HL-60/S4 (cell line): Measurements from ENCODE around the gene CLMN.

ENCODE experiments used
- in situ Hi-C: fragments of 300-500 bp; cut with MboI; formaldehyde crosslinking; loops from 2 replicates; pipeline ENCODE4 v1.14.3; 2022; ENCODE audit warnings: low sequenced_read_pairs

Gene CLMN

DNA sequence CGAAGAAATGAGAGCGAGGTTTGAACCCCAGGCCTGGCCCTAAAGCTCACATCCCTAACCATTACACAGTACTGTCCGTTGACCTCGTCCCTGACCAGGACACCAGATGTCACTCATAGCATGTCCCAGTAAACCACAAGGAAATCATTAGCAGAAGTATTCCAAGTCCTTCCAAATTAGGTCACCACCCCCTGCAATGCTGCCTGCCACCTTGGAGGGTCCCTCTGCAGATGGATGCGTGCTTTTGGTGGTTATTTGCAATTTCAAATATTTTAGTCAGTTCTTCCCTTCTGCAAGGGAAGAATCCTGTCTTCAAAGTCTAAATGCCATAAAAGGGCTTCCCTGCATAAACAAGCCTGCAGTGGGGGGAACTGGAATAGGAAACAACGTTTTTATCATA, 71.3 kb downstream of the CLMN start:
- in situ Hi-C loops, result no loop called here

GRCh38 chr14:95246870-95247269, 72.8 kb downstream of the CLMN start:
- in situ Hi-C loops, result no loop called here

DNA sequence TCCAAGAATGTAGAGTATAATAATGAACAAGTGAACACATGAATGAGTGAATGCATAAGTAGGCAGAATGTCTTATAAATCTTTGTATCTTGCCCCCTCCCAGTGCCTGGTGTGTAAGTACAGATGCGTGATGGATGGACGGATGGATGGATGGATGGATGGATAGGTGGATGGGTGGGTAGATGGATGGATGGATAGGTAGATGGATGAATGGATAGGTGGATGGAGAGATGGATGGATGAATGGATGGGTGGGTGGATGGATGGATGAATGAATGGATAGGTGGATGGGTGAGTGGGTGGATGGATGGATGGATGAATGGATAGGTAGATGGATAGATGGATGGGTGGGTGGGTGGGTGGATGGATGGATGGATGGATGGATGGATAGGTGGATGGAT, 74.4 kb downstream of the CLMN start:
- in situ Hi-C loops, result no loop called here

GRCh38 chr14:95244587-95244986, 75.1 kb downstream of the CLMN start:
- in situ Hi-C loops, result no loop called here

DNA sequence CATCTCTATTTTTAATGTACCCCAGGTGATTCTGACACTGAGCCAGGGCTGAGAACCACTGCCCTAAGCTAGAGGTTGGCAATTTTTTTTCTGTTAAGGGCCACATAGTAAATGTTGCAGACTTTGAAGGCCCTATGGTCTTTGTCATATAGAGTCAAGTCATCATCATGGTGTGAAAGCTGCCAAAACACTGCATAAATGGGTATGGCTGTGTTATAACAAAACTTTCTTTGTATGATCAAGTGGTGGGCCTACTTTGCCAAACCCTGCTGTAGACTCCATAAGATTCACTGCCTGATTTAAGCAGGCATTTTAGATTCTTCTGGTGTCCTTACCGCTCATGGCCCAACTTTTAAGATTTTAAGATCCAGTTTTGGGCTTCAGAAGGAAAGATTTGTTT, 76.8 kb downstream of the CLMN start:
- in situ Hi-C loops, result no loop called here

DNA sequence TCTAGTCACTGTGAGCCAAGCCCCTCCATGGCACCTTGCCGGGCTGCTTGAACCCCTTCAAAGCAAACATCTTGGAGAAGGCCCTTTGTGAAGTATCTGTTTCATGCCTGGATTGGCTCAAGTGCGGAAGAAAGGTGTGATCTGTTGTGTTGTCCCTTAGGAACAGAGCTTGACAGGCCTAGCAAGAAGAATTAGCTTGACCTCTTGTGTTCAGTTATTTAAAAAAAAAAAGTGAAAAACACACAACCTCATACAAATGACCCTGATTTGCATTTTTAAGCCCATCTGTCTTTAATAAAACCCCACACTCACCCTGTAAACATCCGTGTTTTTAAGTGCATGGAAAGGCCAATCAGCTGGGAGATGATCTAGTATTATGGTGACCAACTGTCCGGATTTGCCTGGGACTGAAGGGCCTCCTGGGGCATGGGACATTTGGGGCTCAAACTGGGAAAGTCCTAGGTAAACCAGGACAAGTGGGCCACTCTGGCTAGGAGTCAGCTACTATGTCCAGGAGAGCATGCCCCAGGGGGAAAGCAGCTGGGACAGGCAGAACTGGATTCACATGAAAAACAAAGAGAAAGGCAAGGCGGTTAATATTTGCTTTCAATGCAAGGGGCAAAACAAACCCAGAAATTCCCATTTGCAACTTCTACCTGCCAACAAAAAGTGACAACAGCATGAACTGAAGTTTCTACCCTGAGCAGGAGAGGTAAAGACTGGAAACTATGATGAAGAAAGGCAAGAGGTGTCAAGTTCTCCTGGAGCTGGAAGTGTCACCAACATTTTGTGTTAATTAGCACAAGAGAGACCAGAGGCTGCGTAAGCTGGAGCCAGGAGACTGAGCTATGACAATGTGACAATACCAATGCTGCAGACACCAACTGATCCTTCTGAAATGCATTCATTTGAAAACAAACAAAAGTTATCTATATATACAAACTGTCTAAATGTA, 78.6 kb downstream of the CLMN start:
- in situ Hi-C loops, result no loop called here

GRCh38 chr14:95238487-95239298, 81.0 kb downstream of the CLMN start:
- in situ Hi-C loops, result no loop called here

- in situ Hi-C loops, result no loop called here
These were observed 81.8 kb downstream of the CLMN start for GRCh38 chr14:95237958-95238340.

DNA sequence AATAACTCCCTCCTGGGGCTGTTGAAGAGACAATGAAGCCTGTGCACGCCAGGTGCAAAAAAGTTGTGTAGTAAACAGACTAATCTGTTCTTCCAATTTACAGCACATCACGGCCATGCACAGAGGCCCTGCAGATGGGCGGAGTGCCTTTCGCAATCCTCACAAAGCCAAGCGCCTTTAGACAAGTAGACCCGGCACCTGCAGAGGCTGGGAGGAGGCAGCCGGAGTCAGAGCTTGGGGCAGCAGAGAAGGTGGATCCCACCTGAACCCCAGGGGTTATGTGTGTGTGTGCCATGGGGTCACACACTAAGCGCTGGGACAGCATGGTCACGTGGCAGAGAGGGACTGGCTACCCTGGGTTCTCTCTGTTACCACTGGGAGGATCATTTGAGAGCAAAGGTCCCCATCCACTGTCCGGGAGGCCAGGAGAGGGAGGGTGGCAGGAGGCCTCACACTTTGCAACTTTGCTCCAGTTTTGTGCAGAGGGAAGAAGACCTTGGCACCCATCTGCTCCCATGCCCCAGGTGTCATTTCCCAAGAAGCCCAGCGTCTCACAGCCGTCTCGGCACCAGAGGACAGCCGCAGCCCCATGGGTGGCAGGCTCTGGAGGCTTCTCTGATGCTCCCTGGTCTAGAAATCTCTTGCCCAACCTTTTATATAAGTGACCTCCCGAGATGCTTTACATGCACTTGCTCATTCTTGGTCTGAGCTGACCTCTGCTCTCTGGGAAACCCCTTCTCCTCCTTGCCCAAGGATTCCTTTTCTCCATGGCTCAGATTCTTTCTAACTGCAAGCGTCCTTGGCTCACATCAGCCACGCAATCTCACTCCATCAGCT, 82.4 kb downstream of the CLMN start:
- in situ Hi-C loops, result no loop called here

DNA sequence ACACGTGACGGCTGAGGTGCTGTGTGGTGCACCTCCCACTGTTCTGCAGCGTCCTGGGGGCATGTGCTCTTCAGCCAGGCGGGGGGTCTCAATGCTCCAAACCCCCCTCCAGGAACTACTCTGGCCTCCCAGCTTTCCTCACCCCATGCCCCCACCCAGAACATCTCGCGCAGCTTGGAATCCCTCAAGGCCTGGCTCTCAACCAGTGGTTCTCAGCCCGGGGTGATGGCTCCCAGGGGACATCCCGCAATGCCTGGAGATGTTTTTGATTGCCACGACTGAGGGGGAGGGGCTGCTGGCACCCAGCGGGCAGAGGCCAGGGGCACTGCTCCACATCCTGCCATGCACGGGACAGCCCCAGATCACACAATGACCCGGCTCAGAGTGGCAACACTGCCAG, 83.5 kb downstream of the CLMN start:
- in situ Hi-C loops, result no loop called here

DNA sequence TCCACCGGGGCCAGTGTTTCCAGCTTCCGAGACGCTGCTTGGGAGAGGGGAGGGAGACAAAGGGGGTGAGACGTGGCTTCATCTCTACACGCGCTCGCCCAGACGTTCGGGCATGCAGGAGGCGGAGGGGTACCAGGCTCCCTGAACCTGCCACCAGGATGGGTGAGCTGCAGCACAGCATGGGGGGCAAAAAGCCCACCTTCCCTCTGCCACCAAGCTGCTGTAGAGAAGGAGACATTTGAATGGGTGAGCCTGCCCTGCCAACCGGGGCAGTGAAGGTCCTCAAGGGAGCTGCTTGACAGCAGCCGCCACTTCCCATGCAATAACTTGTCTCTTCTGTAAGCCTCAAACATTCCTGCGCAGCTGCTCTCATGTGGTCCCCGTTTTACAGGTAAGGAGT, 83.9 kb downstream of the CLMN start:
- in situ Hi-C loops, result no loop called here

DNA sequence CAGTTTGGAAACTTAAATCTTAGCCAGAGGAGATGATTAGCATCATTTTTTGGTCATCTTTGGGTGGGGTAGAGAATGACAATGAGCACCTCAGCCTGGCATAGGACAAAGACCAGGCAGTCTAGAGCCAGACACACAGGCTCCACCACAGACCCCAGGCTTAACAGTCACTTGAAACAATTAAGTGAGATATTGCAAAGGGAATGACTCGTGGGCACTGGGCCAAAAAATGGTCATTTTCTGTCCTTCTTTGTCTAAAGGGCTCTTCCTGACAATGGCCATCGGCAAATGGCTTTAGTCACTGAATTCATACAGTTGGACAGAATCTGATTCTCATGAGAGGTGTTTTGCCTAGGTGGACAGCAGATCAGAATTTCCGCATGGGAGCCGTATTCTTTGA, 84.4 kb downstream of the CLMN start:
- in situ Hi-C loops, result no loop called here

DNA sequence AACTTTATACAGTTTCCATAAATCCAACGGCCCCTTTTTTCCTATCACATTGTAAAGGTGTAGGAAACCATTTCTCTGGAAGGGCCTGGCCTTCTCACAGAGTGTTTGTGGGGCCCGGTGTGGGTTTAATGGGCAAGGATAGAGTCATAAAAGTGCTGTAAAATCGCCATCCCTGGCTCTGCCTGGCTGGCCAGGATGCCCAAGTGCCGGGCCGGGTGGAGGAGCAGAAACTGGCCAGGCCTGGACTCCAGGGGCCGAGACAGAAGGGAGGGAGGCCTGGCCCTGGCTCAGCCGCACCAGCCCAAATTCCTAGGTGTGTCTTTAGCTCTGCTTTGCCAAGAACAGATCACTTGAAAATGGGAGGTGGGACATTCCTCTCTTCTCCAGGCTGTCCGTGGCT, 85.3 kb downstream of the CLMN start:
- in situ Hi-C loops, result no loop called here

- in situ Hi-C loops, result no loop called here
These were observed 85.9 kb downstream of the CLMN start for GRCh38 chr14:95233702-95234241.

- in situ Hi-C loops, result no loop called here
These were observed 86.7 kb downstream of the CLMN start for GRCh38 chr14:95232894-95233584.

GRCh38 chr14:95231966-95232633, 87.6 kb downstream of the CLMN start:
- in situ Hi-C loops, result no loop called here

GRCh38 chr14:95229749-95230148, 90.0 kb downstream of the CLMN start:
- in situ Hi-C loops, result no loop called here

- in situ Hi-C loops, result no loop called here
These were observed 91.5 kb downstream of the CLMN start for GRCh38 chr14:95228240-95228639.

- in situ Hi-C loops, result no loop called here
These were observed 92.3 kb downstream of the CLMN start for GRCh38 chr14:95227279-95227860.
